NB4 (cell line): ENCODE results near the gene LIMS1.

Source experiments
- POLR2A ChIP-seq: IDR thresholded peaks from 2 replicates; pipeline ENCODE4 v1.6.1; 2011; ENCODE audit warnings: mild to moderate bottlenecking; ENCODE audit not compliant: insufficient read length; ENCODE audit errors: extremely low read depth
- TF ChIP-seq, protein P1 (sequence below): IDR thresholded peaks from 2 replicates; pipeline ENCODE4 v1.6.1; 2011; ENCODE audit warnings: low read depth, low read length

GRCh38 chr2:108571286-108571685 lies 37.0 kb downstream of the LIMS1 start:
- TF ChIP-seq, protein P1, sequence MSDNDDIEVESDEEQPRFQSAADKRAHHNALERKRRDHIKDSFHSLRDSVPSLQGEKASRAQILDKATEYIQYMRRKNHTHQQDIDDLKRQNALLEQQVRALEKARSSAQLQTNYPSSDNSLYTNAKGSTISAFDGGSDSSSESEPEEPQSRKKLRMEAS, result no peak
- TF ChIP-seq POLR2A, result no peak
